ENCODE data around the gene CIBAR2.

The CIBAR2 gene

DNA sequence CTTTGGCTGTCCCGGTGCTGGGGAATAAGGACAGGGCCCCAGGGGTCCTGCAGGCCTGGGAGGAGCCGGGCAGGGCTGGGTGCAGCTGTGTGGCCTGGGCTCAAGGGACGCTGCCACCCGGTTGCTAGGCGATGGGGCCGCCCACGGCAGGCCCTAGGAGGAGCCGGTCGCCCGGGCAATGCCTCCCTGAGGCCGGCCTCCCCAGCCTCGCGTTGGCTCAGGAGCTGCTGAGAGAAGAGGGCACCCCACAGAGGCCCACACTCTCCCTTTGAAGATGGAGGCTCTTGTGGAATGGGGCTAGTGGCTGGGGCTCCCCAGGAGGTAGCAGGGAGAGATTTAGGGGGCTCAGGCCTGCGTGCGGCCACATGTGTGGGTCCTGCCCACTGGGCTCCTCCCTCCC, at the start of gene CIBAR2:
CIBAR2 (minus strand) TSS at position 109 of the 400 bp plus-strand sequence. CDS start 120 bp downstream, outside the sequence.
- no peak for DNase-seq (ENCODE audit: low read depth, low spot score)

DNA sequence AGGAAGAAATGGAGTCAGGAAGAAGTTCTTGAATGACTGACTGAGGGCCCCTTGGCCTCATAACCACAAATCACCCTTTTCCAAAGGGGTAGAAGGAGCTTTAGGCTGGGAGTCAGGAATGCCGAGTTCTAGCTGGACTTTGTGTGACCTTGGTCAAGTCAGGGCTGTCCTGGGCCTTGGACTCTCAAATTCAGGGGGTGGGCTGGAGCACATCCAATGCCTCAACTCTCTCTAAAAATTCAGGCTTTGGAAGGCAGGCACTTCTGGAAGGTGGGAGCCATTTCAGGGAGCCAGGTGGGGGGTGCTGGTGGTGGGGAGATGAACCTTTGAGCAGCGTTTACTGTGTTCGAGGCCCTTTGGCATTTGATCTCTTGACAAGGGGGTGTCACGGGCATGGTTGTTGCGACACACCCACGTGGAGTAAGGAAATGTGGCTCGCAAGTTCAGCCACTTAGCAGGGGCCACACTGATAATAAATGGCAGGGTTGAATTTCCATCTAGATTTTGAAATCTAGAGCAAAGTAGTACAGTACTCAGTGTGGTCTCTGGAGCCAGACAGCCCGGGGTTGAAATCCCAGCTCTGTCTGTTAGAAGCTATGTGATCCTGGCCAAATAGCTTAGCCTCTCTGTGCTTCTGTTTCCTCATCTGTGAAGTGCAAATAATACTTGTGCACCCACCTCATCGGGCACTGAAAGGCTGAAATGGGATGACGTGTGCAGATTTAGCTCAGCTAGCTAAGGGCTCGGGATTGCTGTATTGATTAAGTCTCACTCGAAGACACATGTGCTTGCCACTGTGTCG, 47.1 kb upstream of the CIBAR2 start:
- DNase-seq (ENCODE audit: low read depth, low spot score) = no peak

DNA sequence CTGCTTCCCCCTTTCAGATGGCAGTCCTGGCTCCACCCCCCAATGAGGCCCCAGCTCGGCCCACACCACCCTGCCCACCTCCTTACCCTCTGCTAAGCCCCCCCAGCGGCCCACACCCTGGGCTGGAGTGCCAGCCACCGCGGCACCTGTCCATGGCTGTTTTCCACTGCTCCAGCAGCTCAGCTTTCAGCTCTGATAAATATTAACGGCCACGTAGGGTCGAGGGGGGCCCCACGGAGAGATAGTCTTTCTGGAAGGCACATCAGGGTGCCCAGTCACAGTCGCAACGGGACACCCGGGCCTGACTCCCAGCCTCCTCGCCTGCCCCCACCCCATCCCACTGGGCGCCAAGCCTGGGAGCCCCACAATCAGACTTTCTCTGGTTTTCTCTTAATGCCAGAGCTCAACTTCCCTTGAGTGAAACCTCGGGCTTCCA, 46.5 kb upstream of the CIBAR2 start:
- DNase-seq (ENCODE audit: low read depth, low spot score) = no peak

DNA sequence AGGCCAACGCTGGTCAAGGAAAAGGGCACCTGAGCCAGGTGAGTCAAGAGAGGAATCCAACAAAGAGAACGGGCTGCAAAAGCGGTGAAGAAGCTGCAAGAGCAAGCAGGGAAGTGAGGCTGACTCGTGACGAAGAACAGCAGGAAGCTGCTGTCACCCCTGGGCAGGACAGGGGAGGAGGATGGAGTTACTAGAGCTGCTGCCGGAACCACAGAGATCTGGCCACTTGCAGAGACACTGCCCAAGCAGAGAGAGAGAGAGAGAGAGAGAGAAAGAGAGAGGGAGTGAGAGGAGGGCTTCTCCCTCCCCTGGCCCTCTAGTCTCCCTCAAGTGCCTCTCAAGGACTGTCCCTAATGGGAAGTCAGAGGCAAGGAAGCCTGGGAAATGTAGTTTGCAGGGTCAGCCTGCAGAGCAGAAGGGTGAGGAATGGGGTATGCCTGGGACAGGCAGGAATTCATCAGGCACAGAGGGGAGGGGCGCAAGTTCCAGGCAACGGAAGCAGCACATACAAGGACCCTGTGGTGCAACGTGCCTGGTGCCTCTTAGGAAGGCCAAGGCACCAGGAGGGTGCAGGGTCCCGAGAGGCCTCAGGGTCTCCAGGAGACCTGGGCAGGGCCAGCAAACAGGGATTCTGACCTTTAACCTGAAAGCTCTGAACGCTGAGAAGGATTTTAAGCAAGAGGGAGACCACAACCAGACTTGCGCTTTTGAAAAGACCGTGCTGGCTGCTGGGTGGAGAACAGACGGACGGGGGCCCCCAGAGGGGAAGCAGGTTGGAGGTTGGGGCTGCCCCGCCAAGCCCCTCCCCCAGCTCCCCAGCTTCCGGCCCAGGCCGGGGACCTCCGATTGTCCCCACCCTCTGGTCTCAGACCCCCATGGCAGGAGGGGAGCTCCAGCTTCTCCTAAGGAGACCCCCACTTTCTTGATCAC, 45.8 kb upstream of the CIBAR2 start:
- DNase-seq (ENCODE audit: low read depth, low spot score) = no peak

DNA sequence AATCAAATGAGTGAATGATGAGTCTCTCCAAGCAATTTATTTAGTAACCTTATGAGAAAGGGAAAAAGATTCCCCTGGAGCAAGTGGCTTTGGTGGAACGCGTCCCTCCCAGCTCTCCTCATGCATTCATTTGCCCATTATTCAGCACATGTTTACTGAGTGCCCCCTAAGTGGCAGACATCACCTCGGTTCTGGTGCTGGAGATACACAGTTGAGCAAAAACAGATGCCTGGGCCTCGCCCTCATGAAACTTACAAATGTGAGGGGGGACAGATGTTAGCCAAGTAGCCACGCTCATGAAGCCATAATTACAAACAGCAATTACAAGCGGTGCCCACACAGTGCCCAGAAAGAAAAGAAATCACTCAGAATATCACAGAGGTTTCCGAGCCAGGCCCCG, 45.1 kb upstream of the CIBAR2 start:
- no peak for DNase-seq (ENCODE audit: low read depth, low spot score)

DNA sequence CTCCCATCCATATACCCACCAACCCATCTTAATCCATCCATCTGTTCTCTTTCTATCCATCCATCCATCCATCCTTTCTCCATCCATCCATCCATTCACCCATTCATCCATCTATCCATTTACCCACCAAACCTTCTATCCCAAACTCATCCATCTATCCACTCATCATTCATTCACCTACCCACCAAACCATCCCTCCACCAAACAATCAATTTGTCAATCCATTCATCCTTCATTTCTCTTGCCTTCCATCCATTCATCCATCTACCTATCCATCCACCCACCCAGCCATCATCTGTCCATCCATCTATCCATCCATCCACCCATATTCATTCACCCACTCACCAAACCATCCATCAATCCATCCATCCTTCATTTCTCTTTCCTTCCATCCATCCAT, 44.6 kb upstream of the CIBAR2 start:
- no peak for DNase-seq (ENCODE audit: low read depth, low spot score)

DNA sequence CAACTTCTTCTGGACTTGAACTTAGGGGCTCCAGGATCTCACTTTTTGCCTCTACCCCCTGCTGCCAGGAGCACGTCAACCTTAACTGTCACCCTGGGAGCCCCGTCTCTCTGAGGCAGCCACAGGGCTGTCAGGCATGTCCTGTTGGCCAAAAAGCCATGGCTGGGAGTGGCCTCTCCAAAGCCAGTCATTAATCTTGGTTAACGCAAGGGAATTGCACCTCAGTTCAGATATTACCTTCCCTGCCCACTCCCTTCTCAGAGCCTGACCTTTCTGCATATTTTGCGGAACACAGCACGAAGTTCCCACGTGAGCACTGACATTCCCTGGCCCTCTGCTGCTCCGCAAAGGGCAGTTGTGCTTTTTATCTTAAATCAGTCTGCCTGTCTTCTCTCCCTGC, 44.2 kb upstream of the CIBAR2 start:
- DNase-seq (ENCODE audit: low read depth, low spot score) = no peak

DNA sequence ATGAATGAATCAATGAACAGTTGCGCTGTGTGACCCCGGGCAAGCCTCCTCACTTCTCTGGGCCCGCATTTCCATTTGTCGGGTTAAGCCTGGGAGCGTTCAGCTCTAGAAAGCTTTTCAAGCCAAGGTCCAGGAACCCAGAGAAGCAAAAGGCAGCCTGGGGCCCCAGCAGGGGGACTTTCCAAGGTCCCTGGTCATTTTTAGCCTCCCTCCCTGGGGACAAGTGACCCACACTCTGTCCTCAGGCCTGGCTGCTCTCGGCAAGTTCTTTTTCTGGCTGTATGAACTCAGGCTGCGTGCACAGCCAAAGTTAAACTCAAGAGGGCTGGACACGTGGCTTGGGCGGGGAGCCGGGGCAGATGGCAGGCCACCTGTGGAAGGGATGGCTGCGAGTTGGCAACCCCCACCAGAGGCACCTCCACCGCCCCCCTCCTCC, 41.4 kb upstream of the CIBAR2 start:
- no peak for DNase-seq (ENCODE audit: low read depth, low spot score)

DNA sequence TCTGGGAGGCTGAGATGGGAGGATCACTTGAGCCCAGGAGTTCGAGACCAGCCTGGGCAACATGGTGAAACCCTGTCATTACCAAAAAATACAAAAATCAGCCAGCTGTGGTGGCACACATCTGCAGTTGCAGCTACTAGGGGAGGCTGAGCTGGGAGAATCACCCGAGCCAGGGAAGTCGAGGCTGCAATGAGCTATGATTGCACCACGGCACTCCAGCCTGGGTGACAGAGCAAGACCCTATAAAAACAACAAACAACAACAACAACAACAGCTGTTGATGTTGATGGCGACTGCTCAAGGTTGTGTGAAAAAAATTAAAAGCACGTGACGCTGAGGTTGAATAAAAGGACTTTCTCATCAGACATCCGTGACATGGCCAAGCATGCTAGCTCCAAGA, 40.8 kb upstream of the CIBAR2 start:
- DNase-seq (ENCODE audit: low read depth, low spot score) = no peak

DNA sequence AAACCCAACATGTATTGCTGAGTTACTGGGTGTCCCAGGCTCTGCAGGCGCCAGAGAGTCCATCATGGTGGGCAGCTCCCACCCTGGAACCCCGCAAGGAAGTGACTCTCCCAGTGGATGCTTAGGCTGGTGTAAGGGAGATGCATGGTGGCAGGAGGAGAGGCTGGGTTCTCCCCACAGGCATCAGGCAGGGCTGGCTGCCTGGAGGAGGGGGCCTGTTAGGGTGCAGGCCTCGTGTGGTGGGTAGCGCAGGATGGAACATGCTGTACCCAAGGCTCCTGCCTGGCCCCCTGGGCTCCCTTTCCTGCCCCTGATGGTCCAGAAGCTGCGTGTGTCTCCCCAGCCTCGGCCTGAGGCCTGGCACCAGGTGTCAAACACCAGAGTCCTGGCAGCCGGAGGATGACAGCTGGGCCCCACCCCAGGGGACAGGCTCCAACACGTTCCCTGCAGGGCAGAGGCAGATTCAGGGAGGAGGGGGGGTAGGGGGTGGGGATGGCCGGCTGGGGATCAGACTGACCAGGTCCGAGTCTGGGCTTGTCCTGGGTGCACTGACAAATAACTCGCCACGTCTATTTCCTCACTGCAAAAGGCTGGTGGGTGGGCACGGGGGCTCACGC, 40.2 kb upstream of the CIBAR2 start:
- no peak for DNase-seq (ENCODE audit: low read depth, low spot score)

DNA sequence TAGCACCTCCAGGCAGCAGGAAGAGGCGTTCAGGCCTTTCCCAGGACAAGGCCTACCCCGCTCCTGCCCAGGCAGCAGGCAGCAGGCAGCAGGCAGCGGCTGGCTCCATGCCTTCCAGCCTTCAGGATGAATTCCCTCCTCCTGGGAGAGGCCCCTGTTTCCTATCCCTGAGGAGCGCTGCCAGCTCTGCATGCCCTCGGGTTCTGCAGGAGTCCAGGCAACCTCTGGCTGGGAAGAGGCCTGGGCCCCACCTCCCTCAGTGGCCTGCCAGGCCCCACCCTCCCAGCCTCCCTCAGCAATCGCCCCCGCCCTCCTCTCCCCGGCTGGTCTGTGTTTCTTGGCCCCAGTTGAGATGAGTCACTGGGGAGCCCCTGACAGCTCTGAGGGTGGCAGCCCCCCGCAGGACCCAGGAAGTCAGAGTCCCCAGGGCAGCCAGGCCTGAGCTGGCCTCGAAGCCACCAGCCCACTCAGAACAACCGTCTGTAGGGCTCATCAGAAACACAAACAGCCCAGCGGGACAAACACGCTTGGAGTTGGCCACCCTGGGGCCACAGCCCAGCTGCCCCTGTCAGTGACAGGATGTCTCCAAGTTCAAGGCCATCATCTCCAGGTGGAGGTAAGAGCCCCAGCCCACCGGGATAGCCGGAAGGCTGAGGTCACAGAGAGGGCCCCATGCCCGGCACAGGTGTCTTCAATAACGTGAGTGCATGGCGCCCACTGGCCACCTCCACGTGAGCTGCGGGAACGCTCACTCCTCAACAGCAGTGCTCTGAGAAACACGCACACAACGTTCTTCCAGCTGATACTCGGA, 39.5 kb upstream of the CIBAR2 start:
- DNase-seq (ENCODE audit: low read depth, low spot score) = no peak

DNA sequence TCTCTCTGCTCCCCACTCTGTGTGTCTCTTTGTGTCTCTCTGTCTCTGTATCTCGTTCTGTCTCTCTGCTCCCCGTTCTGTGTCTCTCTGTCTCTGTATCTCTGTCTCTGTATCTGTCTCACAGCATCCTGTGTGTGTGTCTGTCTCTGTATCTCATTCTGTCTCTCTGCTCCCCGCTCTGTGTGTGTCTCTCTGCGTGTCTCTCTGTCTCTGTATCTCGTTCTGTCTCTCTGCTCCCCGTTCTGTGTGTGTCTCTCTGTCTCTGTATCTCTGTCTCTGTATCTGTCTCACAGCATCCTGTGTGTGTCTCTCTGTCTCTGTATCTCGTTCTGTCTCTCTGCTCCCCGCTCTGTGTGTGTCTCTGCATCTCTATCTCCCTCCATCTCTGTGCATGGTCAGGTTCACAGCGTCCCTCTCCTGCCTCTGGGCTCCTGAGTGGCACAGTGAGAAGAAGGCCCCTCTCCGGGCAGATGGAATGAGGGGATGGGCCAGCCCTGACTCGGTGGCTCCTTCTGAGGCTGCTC, 38.9 kb upstream of the CIBAR2 start:
- no peak for DNase-seq (ENCODE audit: low read depth, low spot score)

DNA sequence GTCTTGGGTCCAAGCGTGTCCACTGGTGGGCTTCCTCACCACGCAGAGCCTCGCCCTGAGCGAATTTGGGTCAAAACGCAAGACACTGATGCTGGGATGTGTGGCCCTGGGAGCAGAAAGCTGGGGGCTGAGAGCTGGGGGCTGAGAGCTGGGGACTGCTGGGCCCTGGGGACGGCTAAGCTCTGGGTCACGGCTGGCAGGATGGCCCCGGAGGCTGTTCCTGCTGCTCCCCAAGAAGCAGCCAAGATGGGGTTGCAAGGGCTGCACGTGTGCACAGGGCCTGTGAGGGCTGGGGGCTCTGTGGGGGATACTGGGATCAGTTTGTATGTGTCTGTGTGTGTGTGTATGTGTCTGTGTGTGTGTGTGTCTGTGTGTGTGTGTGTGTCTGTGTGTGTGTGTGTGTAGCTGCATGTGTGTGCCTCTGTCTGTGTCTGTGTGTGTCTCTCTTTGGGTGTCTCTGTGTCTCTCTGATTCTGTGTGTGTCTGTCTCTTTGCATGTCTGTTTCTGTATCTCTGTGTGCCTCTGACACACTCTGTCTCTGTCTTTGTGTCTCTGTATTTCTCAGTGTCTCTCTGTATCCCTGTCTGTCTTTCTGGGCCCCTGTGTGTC, 38.2 kb upstream of the CIBAR2 start:
- no peak for DNase-seq (ENCODE audit: low read depth, low spot score)

DNA sequence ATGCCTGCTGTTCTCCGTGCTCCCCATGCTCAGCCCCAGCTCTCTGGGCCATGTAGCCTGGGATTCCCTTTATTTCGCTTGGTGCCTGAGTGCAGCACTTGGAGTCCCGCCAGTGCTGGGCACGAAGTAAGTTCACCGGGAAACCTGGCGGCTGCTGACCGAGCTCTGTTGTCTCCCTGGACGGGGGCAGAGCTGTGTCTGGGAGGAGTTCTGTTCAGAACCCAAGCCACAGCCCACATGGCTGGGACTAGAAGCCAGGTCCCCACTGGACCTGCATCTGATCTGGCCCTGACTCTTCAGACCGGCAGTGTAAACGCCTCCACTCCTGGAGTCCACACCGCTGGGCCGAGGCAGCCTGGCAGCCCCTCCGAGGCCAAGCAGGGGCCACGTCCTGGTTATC, 37.5 kb upstream of the CIBAR2 start:
- no peak for DNase-seq (ENCODE audit: low read depth, low spot score)

DNA sequence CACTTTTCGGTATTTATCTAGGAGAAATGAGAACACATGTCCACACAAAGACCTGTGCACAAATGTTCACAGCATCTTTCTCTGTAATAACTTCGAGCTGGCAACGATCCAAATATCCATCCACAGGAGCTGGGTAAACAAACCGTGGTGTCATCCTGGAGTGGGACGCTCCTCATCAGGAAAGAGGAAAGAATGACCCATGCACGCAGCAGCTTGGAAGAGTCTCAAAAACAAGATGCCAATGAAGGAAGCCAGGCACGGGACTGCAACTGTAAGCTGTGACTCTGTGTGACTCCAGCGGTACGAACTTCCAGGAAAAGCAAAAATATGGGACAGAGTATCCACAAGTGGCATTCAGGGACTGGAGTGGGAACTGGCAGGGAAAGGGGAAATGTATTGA, 36.7 kb upstream of the CIBAR2 start:
- DNase-seq (ENCODE audit: low read depth, low spot score) = no peak

DNA sequence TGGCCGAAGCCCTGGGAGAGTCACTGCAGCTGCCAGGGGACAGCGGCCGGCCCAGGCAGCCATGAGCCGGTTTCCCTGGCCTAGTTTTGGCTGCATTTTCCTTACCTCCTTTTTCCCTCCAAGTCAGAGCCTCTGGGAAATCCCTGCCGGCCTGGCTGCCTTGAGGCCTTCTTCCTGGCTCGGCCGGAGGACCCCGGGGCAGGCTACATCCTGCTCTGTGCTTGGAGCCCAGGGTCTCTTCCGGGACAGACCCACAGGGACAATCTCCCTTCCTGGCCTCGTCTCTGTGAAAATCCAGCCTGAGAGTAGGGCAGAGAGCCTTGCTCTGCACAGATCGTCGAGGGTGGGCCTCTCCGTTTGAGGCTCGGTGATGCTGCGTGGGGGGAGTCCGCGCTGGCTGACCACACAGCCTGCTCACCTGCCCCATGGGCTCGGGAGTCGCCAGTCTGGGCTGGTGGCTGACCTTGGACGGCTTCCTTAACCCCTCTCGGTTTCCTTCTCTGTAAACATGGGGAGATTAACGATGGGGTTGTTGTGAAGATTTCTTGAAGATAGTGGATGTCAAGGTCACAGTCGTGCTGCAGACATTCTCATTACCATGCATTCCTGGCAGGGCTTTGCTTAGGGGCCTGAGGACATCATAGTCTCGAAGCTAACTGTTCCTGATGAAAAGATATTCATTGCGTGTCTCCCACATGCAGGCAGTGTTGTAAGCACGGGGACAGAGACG, 34.8 kb upstream of the CIBAR2 start:
- DNase-seq (ENCODE audit: low read depth, low spot score) = no peak

DNA sequence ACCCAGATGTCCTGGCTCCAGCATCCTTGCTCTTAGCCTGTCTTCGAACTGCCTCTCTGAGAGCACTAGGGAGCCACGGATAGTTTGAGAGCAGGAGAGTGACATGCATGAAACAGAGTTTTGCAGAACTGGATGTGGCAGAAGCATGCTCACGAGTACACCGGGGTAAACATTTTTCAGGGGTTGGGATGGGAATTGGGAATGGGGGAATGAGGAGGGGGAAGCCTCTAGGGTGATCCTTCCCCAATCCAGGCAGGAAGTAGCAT, 34.2 kb upstream of the CIBAR2 start:
- DNase-seq (ENCODE audit: low read depth, low spot score) = no peak

DNA sequence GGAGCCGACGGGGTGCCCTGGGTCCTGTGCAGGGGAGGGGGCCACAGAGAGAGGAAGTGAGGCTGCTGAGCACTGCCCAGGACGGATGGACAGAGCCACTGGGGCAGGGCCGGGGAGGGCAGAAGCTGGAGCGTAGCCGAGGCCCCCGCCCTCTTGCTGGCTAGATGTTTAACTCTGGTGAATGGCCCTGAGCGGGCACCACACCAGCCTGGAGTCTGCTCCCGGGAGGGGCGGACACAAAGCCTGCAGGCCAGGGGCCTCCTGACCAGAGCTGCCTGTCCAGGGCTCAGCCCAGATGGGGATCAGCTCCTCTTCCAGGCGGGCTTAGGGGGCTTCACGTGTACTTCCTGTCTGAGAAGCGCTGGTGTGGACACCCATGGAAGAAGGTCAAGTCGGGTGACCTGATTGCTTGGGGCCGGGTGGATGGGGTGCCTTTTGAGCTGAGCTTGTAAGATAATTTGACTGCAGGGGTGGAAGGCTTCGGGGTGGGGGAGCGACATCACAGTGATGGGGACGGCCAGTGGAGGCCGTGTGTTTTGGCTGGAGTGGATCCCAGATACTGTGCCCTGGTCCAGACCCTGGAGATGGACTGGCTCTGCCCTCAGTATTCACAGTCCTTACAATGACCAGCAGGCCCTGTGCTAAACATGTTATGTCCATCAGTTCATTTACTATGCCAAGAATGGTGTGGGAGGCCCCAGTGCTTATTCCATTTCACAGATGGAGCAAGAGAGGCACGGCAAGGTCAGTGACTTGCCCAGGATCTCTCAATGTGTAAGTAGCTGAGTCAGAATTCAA, 33.7 kb upstream of the CIBAR2 start:
- DNase-seq (ENCODE audit: low read depth, low spot score) = no peak

DNA sequence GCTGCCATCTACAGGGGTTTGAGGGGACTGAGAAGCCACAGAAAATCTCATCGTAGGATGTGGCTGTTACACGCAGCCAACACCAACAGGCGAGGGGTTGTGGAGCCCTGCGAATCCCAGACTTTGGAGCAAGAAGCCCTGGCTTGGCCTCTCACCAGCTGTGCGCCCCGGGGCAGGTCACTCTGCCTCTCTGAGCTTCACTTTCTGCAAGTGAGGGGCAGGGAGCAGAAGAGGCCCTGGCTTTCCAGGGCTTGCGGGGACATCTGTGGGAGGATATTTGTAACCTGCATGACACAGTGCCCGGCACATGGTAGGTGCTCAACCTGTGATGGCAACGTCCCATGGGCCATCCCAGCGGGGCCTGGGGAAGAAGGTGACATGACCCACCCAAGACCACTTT, 32.9 kb upstream of the CIBAR2 start:
- DNase-seq (ENCODE audit: low read depth, low spot score) = no peak
